ENCODE results near the gene LARP6. TPM values are rescaled to one million over a fixed set of nuclear protein-coding genes. Genes with fewer than 3 reads are reported as not detected.
A peak's percentile ranks its signal among the peaks of the same experiment; 100 is the strongest.

The LARP6 gene
- total RNA-seq, 4 donors from 2014 or later, result 10.0 to 20.6 (median 13.9) TPM

- in situ Hi-C loops (cut with MboI; ENCODE audit: low sequenced_read_pairs in 4 of 4) (no loop called here), intact Hi-C loops (cut with DNase I; ENCODE audit: low total_unique reads) (no loop called here)
- ATAC-seq (no peak), DNase-seq (no peak)
- no peaks in the 10 kb centered on the region for H3K36me3 ChIP-seq
- no peak overlapping the region for H3K4me3 ChIP-seq
- TF ChIP-seq CTCF (IDR thresholded peaks at IDR 0.05 in 4 of 5, conservative IDR thresholded peaks at IDR 0.05 in 1 of 5) (no peak), POLR2A (IDR thresholded peaks at IDR 0.05) (no peak)
- H3K27ac ChIP-seq, result no peak overlapping the region
- no peaks in the 10 kb centered on the region for H3K27me3 ChIP-seq
- H3K4me1 ChIP-seq, result peaks cover 9 to 27% of the 10 kb centered on the region in 2 donors
- no peaks in the 10 kb centered on the region for H3K9me3 ChIP-seq
Measured at GRCh38 chr15:70797464-70797863, 56.5 kb downstream of the LARP6 start.

GRCh38 chr15:70796516-70797310, 57.2 kb downstream of the LARP6 start:
- H3K27ac ChIP-seq, result no peak overlapping the region
- no peaks in the 10 kb centered on the region for H3K27me3 ChIP-seq
- ATAC-seq (no peak), DNase-seq (no peak)
- no peaks in the 10 kb centered on the region for H3K36me3 ChIP-seq
- no peak for TF ChIP-seq POLR2A (IDR thresholded peaks at IDR 0.05)
- TF ChIP-seq CTCF (IDR thresholded peaks at IDR 0.05 in 4 of 5, conservative IDR thresholded peaks at IDR 0.05 in 1 of 5), result no peak
- in situ Hi-C loops (cut with MboI; ENCODE audit: low sequenced_read_pairs in 4 of 4), result no loop called here
- peaks cover 9 to 29% of the 10 kb centered on the region in 2 donors for H3K4me1 ChIP-seq
- intact Hi-C loops (cut with DNase I; ENCODE audit: low total_unique reads), result no loop called here
- no peaks in the 10 kb centered on the region for H3K9me3 ChIP-seq
- no peak overlapping the region for H3K4me3 ChIP-seq

- ATAC-seq (peak in 1 of 2 donors; percentile 59), DNase-seq (no peak)
- in situ Hi-C loops (cut with MboI; ENCODE audit: low sequenced_read_pairs in 4 of 4), result no loop called here
- Histone ChIP-seq H3K9me3 (no peaks in the 10 kb centered on the region), H3K4me3 (no peak overlapping the region), H3K36me3 (no peaks in the 10 kb centered on the region), H3K4me1 (peaks cover 6 to 25% of the 10 kb centered on the region in 2 donors), H3K27me3 (no peaks in the 10 kb centered on the region), H3K27ac (peak overlapping the region; percentile 26 to 76 (median 41))
- no peak for TF ChIP-seq POLR2A (IDR thresholded peaks at IDR 0.05)
- no peak for TF ChIP-seq CTCF (IDR thresholded peaks at IDR 0.05 in 4 of 5, conservative IDR thresholded peaks at IDR 0.05 in 1 of 5)
- intact Hi-C loops (cut with DNase I; ENCODE audit: low total_unique reads), result no loop called here
Measured at GRCh38 chr15:70795311-70795665, 58.7 kb downstream of the LARP6 start.

GRCh38 chr15:70794596-70795310, 59.2 kb downstream of the LARP6 start:
- DNase-seq, result no peak
- Histone ChIP-seq H3K36me3 (no peaks in the 10 kb centered on the region), H3K9me3 (no peaks in the 10 kb centered on the region), H3K4me3 (no peak overlapping the region), H3K27ac (peak overlapping the region; percentile 26 to 76 (median 41)), H3K4me1 (peaks cover 2 to 21% of the 10 kb centered on the region in 2 donors), H3K27me3 (no peaks in the 10 kb centered on the region)
- in situ Hi-C loops (cut with MboI; ENCODE audit: low sequenced_read_pairs in 4 of 4) (no loop called here), intact Hi-C loops (cut with DNase I; ENCODE audit: low total_unique reads) (no loop called here)
- no peak for TF ChIP-seq POLR2A (IDR thresholded peaks at IDR 0.05)
- no peak for TF ChIP-seq CTCF (IDR thresholded peaks at IDR 0.05 in 4 of 5, conservative IDR thresholded peaks at IDR 0.05 in 1 of 5)
- no peak for ATAC-seq

All from gastrocnemius medialis (tissue), 4 donors.